Stimulated activated CD8-positive, alpha-beta memory T cell treated with anti-CD3 and anti-CD28 coated beads, Interleukin-15, amount 100 ng/mL, for 4 hours (primary cell): ENCODE results near the gene LRG1.
"Not testable (repeated sequence)": the region's sequence is repeated elsewhere in the genome, so short reads cannot be mapped to it uniquely, and the experiment has no call there.

Experiments
- DNase-seq, 2 donors: peaks; one replicate each; pipeline ENCODE4 v3.0.0-alpha.2; 2020; ENCODE audit warnings: low read depth in 2 of 2

The LRG1 gene

DNA sequence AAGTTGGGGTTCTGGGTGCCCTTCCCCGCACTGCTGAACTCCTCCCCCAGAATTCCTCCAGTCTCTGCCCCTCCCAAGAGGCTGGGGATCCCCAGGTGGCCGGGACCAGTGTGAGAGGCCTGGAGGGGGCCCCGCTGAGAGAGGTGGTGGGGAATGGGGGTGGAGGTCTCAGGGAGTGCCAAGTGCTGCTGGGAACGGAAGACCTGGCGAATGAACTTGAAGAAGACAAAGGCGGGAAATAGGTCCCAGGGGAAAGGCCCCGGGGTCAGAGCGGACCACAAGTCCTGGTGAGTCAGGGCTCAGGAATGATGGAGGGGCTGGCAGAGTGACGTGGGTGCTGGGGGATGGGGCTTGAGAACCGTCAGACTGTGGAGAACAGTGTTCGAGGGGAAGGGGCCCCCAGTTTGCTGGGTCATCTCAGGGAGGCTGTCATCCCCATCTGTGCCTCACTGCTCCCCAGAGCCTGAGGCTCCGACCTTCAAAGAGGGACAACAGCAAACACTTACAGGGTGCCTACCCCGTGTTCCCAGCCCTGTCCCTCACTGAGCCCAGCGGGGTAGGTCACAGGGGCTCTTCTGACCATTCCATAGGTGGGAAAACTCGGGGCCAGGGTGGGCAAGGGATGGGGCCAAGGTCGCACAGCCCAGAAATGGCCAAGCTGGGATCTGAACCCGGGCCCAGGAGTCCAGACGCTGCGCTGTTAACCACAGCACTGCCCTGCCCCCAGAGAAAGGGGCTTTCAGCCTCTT lies 35.6 kb upstream of the LRG1 start:
- DNase-seq = no peak

DNA sequence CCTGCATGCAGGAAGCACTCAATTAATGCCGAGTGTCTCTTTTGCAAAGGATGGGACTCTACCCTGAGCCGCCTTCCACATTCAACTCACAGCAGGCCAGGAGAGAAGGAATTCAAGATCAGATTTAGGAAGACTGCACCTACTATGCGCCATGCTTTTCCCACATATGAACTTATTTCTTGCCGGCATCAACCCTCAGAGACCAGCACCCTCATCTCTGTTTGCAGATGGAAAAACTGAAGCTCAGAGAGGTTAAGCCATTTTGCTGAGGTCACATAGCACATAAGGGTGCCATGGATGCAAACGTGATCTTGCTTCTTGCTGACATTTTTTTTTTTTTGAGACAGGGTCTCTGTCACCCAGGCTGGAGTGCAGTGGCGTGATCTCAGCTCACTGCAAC lies 33.8 kb upstream of the LRG1 start:
- DNase-seq = no peak

- no peak for DNase-seq
Measured at GRCh38 chr19:4571305-4571917, 31.6 kb upstream of the LRG1 start.

DNA sequence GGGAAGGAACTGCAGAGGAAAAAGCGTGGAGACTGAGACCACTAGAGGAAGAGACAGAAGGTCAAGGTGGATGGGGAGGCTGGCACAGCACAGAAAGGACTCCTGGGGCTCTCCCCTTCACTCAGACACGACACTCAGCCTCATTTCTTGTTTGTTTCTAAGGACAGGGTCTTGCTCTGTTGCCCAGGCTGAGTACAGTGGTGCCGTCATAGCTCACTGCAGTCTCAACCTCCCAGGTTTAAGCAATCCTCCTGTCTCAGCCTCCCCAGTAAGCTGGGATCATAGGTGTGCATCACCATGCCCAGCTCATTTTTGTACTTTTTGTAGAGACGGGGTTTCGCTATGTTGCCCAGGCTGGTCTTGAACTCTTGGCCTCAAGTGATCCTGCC lies 31.1 kb upstream of the LRG1 start:
- DNase-seq = no peak

GRCh38 chr19:4570402-4570801 lies 30.6 kb upstream of the LRG1 start:
- no peak for DNase-seq

DNA sequence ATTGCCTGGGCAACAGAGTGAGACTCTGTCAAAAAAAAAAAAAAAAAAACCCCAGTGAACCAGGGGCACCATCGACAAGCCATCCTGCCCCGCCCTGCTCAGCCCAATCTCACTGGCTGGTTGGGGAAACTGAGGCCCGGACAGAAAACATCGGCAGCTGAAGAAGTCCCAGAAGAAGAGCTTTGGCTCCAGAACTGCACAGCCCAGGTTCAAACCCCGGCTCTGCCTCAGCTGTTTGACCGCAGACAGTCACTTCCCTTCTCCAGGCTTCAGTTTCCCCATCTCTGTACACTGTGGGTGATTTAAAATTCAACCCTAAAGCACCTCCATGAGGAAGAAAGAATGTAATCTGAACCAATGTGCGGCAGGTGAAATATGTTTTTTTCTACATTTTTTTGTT lies 29.1 kb upstream of the LRG1 start:
- no peak for DNase-seq

DNA sequence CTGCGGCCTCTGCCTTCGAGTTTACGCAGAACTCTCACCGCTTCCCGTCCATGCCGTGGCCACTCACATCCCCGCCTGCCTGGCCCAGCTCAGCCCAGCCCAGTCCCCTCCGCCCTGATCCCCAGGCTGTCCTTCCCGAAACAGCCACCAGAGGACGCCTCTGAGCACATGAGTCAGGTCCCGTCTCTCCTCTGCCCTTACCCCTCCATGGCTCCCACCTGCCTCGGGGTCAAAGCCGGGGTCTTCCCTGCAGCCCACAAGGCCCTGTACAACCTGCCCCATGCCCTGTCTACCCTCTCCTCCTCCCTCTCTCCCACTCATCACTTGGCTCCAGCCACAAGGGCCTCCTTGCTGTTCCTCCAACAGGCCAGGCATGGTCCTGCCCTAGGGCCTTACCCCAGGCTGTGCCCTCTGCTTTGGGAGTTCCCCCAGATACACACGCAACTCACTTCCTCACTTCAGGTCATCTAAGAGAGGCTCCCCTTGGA lies 27.8 kb upstream of the LRG1 start:
- peak; percentile 18 to 29 for DNase-seq

DNA sequence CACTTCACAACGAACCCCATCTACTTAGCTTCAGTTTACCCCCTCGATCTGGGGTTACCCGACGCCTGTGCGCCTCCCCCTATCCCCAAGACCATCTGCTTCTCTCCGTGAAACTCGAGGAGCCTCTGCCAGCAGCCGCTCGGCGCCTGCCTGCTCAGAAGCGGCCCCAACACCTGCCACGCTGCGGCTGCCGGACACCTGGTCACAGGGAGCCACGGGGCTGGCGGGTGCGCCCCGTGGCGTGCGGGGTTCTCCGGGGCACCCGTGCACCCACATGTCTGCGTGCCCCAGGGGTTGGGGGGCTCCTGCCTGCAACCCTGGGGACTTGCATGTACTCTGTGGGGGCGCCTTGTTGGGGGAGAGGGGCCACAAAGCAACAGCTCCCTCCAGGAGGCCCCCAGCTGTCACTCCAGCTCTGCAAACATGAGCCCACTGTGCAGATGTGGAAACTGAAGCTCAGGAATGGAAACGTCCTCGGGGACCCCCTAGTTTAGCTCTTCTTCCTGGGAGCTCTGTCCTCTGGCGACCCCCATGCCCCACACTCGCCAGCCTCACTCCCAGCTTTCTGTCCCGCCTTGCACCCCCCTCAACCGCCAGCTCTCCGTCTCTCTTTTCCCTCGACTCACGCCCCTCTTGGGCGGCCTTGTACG lies 26.7 kb upstream of the LRG1 start:
- DNase-seq = no peak

GRCh38 chr19:4563562-4563961 lies 23.7 kb upstream of the LRG1 start:
- DNase-seq = not testable (repeated sequence)

DNA sequence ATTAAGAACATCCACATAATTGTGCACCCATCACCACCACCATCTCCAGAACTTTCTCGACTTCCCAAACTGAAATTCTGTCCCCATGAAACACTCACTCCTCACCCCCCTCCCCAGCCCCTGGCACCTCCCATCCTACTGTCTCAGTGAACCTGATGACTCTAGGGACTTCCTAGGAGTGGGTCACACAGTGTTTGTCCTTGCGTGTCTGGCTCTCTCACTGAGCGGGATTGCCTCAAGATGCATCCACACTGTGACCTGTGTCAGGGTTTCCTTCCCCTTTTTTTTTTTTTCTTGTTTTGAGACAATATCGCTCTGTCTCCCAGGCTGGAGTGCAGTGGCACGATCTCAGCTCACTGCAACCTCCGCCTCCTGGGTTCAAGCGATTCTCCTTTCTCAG lies 22.2 kb upstream of the LRG1 start:
- not testable (repeated sequence) for DNase-seq

DNA sequence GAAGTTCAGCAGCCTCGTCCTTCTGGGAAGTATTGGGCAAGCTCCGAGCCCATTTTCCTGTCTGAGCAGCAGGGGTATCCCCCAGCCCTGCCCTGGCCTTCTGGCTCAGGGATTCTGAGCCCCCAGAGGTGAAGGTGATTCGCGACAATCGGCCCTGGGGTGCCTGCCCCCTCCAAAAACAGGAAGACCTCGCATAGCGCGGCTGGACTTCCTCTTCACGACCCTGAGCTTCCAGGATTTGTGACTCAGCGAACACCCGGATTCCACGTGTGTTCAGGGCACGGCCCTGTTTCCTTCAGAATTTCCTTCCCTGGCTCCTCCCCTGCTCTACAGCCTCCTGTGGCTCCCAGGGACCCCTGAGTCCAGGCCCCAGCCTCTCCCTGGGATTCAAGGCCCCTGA lies 19.7 kb upstream of the LRG1 start, which contains the start of gene SEMA6B:
Gene SEMA6B, minus strand, starts transcription at position 116 of the 400 bp plus-strand sequence. CDS start 1,227 bp downstream, outside the sequence.
- no peak for DNase-seq

GRCh38 chr19:4557971-4558941 lies 18.4 kb upstream of the LRG1 start:
- DNase-seq = no peak

- no peak for DNase-seq
Measured at GRCh38 chr19:4557144-4557970, 17.5 kb upstream of the LRG1 start.

DNA sequence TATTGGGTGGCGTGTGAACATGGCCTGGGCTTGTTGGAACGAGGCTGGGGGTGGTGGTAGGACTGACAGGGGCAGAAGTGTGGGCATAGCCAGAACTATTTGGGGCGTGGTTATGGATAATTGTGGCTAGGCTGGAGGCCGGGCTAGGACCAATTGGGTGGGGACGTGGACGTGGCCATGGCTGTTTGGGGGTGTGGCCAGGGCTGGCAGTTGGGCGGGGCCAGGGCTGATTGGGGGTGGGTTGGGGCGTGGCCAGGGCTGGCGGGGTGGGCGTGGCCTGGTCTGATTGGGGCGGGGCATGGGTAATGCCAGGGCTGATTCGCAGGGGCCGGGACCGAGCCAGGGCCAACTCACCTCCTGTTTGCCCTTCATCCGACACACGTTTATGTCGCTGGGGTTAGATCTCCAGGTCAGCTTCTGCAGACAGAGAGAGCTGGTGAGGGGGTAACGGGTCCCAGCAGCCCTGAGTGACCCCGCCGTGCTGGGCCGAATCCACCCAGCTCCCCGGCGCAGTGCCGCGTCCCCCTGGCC lies 16.8 kb upstream of the LRG1 start:
- DNase-seq = no peak

DNA sequence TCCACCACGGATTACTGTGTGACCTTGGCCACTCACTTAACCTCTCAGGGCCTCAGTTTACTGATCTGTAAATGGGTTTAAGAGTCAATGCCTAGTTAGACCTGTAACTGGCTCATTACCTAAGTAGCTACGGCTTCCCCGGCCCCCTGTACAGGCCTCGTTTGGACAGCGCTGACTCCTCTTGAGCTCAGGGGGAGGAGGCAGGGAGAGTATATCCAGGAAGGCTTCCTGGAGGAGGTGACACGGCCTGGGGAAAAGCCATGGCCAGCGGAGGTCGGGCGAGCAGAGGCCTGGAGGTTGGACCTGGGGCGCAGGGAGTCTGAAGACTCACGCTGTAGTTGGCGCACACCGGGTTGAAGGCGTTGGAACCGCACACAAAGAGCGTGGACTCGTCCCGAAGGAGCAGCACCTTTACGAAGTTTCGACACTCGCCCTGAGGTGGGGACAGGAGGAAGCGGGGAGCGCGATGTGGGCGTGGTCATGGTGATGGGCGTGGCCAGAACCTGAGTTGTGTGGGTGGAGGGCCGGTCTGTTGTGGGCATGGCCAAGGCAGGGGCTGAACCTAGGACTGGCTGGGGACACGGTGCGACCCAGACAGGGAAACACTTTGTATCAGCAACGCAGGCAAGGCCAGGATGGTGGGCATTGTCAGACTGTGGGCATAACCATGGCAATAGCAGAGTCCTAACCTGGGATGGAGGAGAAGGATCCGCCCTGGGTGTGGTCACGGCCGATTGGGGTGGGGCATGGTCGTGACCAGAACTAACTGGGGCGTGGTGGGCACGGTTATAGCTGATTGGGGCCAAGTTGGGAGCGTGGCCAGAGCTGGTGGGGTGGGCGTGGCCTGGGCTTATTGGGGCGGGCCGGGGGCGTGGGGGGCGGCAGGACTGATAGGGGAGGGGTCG lies 16.1 kb upstream of the LRG1 start:
- no peak for DNase-seq

GRCh38 chr19:4554717-4555116 lies 14.9 kb upstream of the LRG1 start:
- no peak for DNase-seq

DNA sequence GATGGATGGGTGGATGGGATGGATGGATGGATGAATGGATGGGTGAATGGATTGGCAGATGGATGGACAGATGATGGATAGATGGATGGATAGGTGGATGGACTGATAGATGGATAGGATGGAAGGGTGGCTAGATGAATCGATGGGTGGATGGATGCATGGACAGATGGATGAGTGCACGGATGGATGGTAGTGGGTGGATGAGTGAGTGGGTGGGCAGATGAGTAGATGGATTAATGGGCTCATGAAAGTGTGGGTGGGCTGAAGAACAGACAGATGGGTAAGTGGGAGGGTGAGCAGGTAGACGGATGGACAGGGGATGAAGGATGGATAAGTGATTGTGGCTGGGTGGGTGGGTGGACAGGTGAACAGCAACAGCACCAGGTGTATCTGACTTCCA lies 13.9 kb upstream of the LRG1 start:
- no peak for DNase-seq

GRCh38 chr19:4553092-4553695 lies 13.4 kb upstream of the LRG1 start:
- DNase-seq = no peak

GRCh38 chr19:4552525-4552819 lies 12.6 kb upstream of the LRG1 start:
- DNase-seq = no peak
